Fibroblast of the aortic adventitia (primary cell): Measurements from ENCODE around the gene VRK3. TPM values are rescaled to one million over a fixed set of nuclear protein-coding genes. Genes with fewer than 3 reads are reported as not detected.

Experiments
- DNase-seq: peaks from one replicate; pipeline ENCODE4 v3.0.0-alpha.2; 2010; ENCODE audit warnings: low read depth
- H3K4me3 ChIP-seq: 2 replicates; pipeline ENCODE4 v1.5.1; 2011; ENCODE audit warnings: low read depth, mild to moderate bottlenecking, control low read depth, low read length, moderate library complexity
- total RNA-seq: library from RNA; depleted of rRNA; stranded (reverse); fragments of >200 nt; gene quantifications from 2 replicates; pipeline ENCODE4 v1.2.3, GENCODE V29; 2012; ENCODE audit warnings: low replicate concordance
- TF ChIP-seq, protein P1 (sequence below): IDR thresholded peaks from 2 replicates; pipeline ENCODE4 v1.5.1; 2011; ENCODE audit warnings: mild to moderate bottlenecking, low read length, control low read depth, inconsistent platforms; ENCODE audit not compliant: insufficient read depth

VRK3 gene
- total RNA-seq, 1 donor, result 30.6 TPM

DNA sequence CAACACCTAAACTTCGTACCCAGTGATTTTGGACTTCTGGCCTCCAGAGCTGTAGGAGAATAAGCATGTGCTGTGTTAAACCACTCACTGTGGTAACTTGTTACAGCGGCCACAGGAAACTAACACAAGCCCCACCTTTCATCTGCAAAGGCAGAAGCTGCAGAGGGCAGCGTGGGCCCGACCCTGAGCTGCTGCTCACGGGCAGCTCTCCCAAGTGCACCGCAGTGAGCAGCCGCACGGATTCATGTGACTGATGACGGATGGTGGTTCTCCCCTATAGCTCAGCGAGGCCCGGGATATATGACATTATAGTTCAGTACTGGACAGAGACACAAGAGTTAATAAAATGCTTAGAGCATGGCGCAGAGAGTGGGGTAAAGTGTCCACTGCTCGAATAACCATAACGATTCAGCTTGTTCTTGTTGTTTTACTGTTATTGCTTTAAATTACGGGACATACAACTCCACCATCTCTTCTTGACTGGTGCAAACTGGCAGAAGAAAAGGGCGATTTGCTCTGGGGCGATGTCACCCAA is 21.9 kb downstream of the VRK3 start:
- DNase-seq, result no peak
- H3K4me3 ChIP-seq, result no peak overlapping the region
- TF ChIP-seq, protein P1, sequence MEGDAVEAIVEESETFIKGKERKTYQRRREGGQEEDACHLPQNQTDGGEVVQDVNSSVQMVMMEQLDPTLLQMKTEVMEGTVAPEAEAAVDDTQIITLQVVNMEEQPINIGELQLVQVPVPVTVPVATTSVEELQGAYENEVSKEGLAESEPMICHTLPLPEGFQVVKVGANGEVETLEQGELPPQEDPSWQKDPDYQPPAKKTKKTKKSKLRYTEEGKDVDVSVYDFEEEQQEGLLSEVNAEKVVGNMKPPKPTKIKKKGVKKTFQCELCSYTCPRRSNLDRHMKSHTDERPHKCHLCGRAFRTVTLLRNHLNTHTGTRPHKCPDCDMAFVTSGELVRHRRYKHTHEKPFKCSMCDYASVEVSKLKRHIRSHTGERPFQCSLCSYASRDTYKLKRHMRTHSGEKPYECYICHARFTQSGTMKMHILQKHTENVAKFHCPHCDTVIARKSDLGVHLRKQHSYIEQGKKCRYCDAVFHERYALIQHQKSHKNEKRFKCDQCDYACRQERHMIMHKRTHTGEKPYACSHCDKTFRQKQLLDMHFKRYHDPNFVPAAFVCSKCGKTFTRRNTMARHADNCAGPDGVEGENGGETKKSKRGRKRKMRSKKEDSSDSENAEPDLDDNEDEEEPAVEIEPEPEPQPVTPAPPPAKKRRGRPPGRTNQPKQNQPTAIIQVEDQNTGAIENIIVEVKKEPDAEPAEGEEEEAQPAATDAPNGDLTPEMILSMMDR, result no peak

DNA sequence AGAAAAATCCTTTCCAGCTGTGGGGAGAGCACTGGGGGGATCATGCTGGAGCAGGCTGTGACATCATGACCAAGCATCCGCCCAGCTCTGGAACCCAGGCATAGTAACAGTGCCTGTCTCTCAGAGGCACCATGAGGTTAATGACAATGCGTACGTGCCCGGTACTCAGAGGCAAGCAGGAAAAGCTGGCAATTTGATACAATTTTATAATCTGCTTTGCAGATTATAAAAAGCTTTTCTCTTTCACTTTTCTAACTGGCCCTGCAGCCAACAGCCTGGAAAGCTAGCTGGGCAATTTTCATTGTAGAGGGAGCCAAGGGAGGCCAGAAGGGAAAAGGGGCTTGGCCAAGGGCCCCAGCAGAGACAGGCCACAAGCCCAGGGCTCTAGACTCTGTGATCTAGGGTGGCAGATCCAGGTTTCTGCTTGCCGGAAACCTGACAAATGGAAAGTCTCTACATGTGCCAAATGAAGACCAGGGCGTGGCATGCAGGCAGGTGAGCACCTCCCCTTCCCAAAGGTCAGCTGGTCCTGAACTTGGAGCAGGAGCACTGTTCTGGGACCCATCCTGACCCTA is 22.7 kb downstream of the VRK3 start:
- DNase-seq, result peak; percentile 23
- no peak overlapping the region for H3K4me3 ChIP-seq
- TF ChIP-seq, protein P1, result no peak

DNA sequence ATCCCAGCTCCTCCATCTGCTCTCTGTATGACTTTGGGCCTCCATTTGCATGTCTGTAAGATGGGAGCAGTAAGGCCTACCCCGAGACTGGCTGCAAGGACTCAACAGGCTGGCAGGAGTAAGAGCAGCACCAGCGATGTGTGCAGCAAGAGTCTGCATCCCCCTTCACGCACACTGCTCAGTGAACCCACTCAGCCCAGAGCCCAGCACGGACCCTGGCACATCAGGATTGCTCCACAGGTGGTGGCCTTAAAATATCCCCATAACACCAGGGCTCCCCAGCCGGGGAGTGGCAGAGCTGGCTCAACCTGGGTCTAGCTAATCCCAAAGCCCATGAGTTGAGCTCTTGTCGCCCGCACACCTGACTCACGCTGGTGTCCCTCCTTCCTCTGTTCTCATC is 23.4 kb downstream of the VRK3 start:
- no peak overlapping the region for H3K4me3 ChIP-seq
- no peak for DNase-seq
- TF ChIP-seq, protein P1, result no peak

DNA sequence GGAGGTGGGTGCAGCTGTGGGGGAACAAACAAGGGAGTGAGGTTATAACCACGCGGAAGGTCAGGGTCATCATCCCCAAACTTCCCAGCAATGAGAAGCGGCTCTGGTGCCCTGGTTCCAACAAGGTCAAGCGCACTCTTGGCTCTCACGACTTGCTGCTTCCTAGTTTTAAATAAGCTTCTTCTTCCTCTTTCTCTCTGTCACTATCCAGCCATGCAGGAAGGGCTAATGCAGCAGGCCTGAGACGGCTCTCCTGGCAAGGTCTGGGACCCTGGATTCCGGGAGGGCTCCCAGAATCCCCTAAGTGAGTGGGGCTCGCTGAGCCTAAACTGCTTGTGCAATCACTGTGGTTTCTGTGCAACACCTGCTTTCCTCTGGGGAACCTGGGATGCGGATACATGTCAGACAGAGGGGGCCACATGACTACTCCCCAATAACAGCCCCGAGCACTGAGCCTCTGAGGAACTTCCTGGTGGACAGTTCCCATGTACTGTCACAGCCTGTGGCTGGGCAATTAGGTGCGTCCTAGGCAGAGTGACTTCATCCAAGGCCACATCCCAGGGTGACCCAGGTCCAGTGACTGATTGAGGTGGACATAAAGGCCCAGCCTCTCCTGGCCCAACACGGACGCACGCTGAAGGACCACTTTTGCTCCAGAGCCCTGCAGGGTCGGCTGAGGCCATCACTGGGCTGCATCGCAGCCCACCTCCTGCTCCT is 24.2 kb downstream of the VRK3 start:
- TF ChIP-seq, protein P1, result no peak
- DNase-seq, result no peak
- H3K4me3 ChIP-seq, result no peak overlapping the region

DNA sequence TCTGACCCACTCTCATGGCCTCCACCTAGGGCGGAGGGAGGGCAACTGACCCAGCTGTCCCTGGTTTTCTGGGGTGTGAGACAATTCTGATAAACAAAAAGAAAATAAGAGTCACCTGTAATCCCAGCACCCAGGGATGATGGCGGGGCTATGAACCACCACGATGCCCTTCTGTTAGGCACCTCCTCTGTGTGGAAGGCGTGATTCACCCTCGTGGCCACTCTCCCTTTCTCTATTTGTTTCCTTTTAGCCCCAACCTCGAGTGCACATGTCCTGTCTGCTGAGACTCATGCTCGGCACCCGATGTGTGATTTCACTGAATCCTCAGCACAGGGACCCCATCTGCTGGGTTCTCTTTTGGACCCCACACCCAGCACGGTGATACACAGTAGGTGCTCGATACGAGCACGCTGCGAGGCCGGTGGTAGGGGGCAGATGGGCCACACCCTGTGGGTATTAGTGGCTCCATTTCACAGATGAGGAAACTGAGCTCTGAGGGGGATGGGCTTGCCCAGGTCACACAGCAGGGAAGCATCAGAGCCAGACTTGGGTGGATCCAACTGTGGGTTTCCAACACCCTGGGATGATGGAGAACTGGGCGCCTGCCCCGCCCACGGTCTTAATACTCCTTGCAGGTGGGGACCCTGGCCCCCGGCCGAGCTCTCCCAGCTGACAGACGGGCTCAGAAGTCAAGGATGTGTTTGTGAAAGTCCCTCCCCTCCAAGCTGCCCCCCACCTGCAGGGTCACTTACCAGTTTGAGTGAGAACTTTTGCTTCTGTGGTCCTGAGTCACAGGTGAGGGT is 24.9 kb downstream of the VRK3 start:
- TF ChIP-seq, protein P1, result no peak
- DNase-seq, result no peak
- no peak overlapping the region for H3K4me3 ChIP-seq

DNA sequence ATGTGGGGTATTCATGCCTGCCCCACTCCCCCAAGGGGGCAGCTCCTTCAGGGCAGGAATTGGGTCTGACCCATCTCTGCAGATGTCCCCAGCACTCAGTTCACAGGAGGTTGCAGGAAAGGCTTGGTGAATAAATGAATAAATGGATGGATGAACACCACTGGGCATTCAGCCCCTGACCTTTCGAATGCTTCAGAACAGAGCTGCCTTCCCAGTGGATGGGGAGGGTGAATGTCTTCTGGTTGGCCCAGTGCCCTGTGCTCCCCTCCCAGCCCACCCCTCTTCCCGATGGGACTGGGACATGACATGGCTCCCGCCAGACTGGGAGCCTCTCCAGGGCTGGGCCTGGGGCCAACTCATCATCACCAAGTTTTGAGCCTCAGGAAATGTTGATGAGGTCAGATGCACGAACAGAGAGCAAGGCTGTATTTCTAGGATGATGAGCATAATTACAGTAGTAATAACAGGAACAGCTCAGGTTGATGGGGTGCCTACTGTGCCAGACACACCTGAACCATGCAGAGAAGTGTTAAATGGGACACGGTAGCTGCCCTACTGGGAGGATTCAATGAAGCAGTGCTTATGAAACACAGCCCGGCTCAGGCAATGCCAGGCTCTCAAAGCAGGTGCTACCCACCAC is 25.7 kb downstream of the VRK3 start:
- TF ChIP-seq, protein P1, result no peak
- H3K4me3 ChIP-seq, result no peak overlapping the region
- DNase-seq, result peak; percentile 16
